Measurements from ENCODE around the gene LRRN4.

DNA sequence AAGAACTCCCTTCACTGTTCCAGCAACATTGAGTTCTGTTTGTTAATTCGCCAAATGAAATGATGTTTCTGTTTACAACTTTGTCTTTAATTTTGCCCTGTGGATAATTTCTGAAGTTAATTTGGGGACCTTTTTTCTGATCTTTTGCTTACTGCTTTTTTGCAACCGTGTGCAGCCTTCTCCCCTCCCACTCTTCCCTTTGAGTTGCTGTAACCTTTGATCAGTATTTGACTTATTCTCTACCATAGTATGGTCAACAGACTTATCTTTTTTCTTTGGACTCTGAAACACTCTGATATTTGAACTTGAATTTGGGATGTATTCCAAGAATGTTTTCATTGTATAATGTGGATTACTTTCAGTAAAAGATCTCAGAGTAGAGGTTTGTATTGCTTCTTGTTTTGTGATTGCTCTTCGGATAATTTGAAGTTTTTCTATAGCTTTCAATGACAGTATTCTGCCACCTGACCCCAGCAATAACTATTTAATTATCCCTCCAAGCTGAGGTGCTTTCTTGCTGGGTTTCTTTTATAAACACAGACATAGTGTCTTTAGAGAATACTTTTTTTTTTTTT, 46.2 kb downstream of the LRRN4 start:
- TF ChIP-seq, protein P1, sequence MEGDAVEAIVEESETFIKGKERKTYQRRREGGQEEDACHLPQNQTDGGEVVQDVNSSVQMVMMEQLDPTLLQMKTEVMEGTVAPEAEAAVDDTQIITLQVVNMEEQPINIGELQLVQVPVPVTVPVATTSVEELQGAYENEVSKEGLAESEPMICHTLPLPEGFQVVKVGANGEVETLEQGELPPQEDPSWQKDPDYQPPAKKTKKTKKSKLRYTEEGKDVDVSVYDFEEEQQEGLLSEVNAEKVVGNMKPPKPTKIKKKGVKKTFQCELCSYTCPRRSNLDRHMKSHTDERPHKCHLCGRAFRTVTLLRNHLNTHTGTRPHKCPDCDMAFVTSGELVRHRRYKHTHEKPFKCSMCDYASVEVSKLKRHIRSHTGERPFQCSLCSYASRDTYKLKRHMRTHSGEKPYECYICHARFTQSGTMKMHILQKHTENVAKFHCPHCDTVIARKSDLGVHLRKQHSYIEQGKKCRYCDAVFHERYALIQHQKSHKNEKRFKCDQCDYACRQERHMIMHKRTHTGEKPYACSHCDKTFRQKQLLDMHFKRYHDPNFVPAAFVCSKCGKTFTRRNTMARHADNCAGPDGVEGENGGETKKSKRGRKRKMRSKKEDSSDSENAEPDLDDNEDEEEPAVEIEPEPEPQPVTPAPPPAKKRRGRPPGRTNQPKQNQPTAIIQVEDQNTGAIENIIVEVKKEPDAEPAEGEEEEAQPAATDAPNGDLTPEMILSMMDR (IDR thresholded peaks at IDR 0.05) = no peak
- TF ChIP-seq POLR2A (IDR thresholded peaks at IDR 0.05) = no peak

Data from testis (tissue), 2 donors.